Activated CD8-positive, alpha-beta memory T cell treated with anti-CD3 and anti-CD28 coated beads for 36 hours (primary cell): ENCODE data around the gene BTBD2. TPM values are rescaled to one million over a fixed set of nuclear protein-coding genes. Genes with fewer than 3 reads are reported as not detected.

Source experiments
- CTCF ChIA-PET: fragments of 350-600 bp; sonication (Branson Sonifier 250); formaldehyde crosslinking; loops from one replicate; lab custom pipeline; 2021; ENCODE audit warnings: antibody characterized with exemption; lab: Charles Lee
- POLR2A ChIA-PET: fragments of 350-600 bp; sonication (Branson Sonifier 250); formaldehyde crosslinking; loops from one replicate; lab custom pipeline; 2021; ENCODE audit warnings: antibody characterized with exemption; lab: Charles Lee
- total RNA-seq, 2 experiments: library from RNA; stranded (reverse); gene quantifications; one replicate each; pipeline ENCODE4 v1.2.3, GENCODE V29; 2021

The BTBD2 gene
- total RNA-seq, 2 experiments from 2014 or later: 17.0 to 24.8 TPM

GRCh38 chr19:1980091-1980808, 35.3 kb downstream of the BTBD2 start:
- CTCF ChIA-PET: no interaction called here
- POLR2A ChIA-PET: no interaction called here

- POLR2A ChIA-PET: no interaction called here
- CTCF ChIA-PET: no interaction called here
Observed at GRCh38 chr19:1979642-1980041, 35.9 kb downstream of the BTBD2 start.

GRCh38 chr19:1979017-1979416, 36.5 kb downstream of the BTBD2 start:
- ChIA-PET POLR2A (no interaction called here), CTCF (no interaction called here)

GRCh38 chr19:1978346-1978894, 37.1 kb downstream of the BTBD2 start:
- ChIA-PET POLR2A (no interaction called here), CTCF (no interaction called here)

- ChIA-PET POLR2A (no interaction called here), CTCF (interaction anchor here (0.8 to 0.9 kb wide), 2 partner anchors 14 to 49 kb away, joined by 3 to 5 read pairs; no protein-coding TSS in a partner anchor)
Observed at GRCh38 chr19:1977120-1977519, 38.4 kb downstream of the BTBD2 start.

GRCh38 chr19:1975162-1975480, 40.4 kb downstream of the BTBD2 start:
- CTCF ChIA-PET: no interaction called here
- POLR2A ChIA-PET: no interaction called here

- ChIA-PET CTCF (no interaction called here), POLR2A (no interaction called here)
Observed at GRCh38 chr19:1974381-1975161, 40.9 kb downstream of the BTBD2 start.

GRCh38 chr19:1970806-1971502, 44.6 kb downstream of the BTBD2 start:
- POLR2A ChIA-PET: no interaction called here
- CTCF ChIA-PET: interaction anchor here (1.0 kb wide), 1 partner anchor 29 kb away, joined by 3 read pairs; no protein-coding TSS in a partner anchor

- CTCF ChIA-PET: interaction anchor here (0.7 kb wide), 1 partner anchor 24 kb away, joined by 3 read pairs; no protein-coding TSS in a partner anchor
- POLR2A ChIA-PET: no interaction called here
Observed at GRCh38 chr19:1970003-1970805, 45.3 kb downstream of the BTBD2 start.

GRCh38 chr19:1969176-1970002, 46.1 kb downstream of the BTBD2 start:
- POLR2A ChIA-PET: no interaction called here
- CTCF ChIA-PET: interaction anchor here (0.5 to 0.7 kb wide), 2 partner anchors 24 kb away, joined by 3 read pairs; no protein-coding TSS in a partner anchor

- ChIA-PET POLR2A (no interaction called here), CTCF (interaction anchor here (0.5 to 0.8 kb wide), 2 partner anchors 23 to 40 kb away, joined by 3 read pairs; no protein-coding TSS in a partner anchor)
Observed at GRCh38 chr19:1968279-1969175, 47.0 kb downstream of the BTBD2 start.

GRCh38 chr19:1967087-1967608, 48.4 kb downstream of the BTBD2 start:
- POLR2A ChIA-PET: no interaction called here
- CTCF ChIA-PET: interaction anchor here (0.6 kb wide), 1 partner anchor 53 kb away, joined by 4 read pairs; no protein-coding TSS in a partner anchor

GRCh38 chr19:1962674-1963073, 52.8 kb downstream of the BTBD2 start:
- POLR2A ChIA-PET: interaction anchor here (0.6 kb wide), 1 partner anchor 142 kb away, joined by 4 read pairs; no protein-coding TSS in a partner anchor
- CTCF ChIA-PET: no interaction called here

- ChIA-PET POLR2A (no interaction called here), CTCF (interaction anchor here (0.8 kb wide), 1 partner anchor 54 kb away, joined by 3 read pairs; no protein-coding TSS in a partner anchor)
Observed at GRCh38 chr19:1961000-1961883, 54.3 kb downstream of the BTBD2 start.

- CTCF ChIA-PET: no interaction called here
- POLR2A ChIA-PET: no interaction called here
Observed at GRCh38 chr19:1959928-1960589, 55.5 kb downstream of the BTBD2 start.
